GM15510 (cell line): ENCODE results near the gene EPC1.

Experiments used
- POLR2A ChIP-seq: IDR thresholded peaks from 3 replicates; pipeline ENCODE4 v1.6.1; 2011; ENCODE audit warnings: borderline replicate concordance; ENCODE audit not compliant: insufficient read length; ENCODE audit errors: extremely low read depth

The EPC1 gene

DNA sequence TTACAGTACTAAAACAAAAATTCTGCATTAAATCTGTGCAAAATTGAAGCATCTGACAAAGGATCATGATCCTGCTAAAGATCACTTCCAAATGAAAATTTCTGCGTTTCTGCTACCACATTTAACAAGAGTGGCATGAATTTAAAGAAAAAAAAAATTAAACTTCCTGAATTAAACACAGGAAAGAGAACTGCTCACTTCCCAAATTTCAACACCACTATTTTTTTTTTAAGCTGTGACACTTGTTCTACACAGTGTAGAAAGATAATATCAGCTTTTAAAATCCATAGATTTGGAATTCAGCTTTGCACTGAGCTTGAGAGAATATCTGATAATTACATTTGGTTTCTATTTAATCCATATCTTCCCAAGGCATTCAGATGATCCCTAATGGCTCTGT lies 73.6 kb downstream of the EPC1 start:
- TF ChIP-seq POLR2A = no peak

DNA sequence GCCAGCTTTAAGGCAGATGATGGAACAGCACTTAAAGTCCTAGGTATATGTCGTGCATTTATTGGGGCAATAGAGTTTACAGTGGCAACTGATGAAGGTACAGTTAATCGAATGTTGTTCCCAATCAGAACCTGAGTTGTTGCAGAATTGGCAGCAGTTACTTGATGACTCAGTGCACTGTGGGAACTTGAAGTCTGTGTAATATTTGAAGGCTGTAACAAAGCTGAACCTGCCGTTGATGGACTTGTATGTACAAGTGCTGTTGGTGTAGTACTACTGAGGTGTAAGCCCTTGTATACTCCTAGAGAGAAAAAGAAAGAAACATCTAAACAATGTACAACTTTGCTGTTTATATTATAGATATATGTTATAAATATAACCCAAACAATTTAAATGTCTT lies 75.3 kb downstream of the EPC1 start:
- TF ChIP-seq POLR2A = no peak

DNA sequence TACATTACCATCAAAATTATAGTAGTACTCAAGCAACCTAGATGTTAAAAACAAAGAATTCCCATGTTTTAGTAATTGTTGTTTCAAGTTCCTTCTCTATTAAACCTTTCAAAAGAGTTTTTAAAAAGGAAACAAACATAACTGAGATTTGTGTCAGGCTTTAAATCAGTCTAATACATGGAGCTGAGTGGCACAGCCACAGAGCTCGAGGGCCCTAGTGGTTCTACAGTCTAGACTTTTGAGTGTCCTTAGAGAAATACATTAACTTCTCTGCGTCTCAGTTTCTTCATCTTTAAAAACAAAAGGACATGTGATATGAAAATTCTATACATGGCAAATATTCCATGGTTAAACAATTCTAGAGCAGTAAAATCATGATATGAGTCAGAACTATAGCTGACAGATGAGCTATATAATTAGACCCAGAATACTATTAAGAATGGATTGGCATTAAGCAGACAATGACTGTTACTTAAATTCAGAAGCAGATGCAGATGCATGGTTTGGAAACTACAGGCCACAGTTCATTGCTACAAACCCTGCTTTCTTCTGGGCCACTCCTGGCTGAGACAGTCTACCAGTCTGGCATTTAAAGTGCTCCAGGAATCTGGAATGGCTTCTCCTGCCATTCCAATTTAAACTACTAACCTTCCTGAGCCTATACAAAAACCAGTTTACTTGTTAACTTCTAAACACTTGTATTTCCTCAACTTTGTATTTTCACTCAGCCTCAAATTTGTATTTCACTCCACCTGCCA lies 77.4 kb downstream of the EPC1 start:
- TF ChIP-seq POLR2A = no peak

DNA sequence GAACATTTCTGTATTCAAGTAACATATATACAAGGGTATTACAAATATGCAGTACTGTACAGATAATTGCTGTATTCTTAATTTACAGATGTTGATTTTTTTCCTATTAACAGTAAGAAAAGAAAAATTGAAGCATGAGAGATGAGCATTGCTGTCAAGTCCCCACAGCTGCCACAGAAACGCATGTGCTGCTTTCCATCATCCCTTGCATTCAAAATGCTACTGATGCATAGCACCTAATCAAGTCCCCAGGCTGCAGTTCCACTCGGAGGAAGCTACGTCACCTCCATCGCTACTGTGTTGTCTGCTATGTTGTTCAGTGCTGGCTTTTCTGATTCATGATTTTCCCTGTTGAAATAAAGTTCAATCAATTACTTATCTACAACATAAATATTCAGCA lies 78.2 kb downstream of the EPC1 start:
- no peak for TF ChIP-seq POLR2A

DNA sequence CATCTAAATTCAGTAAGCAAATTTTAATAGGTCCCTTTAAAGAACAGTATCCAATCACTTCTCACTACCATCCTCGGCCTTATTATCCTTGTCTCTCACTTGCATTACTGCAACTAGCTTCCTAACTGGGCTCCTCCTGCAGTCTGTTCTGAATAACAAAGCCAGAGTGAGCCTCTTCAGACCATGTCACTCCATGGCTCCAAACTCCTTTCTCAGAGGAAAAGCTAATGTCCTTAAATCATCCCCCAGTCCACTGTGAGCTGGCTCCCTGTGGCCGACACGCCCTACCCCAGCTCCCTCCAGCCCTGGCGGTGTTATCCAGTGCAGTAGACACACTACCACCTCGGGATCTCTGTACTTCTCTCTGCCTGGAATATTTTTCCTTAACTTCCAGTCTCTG lies 80.0 kb downstream of the EPC1 start:
- no peak for TF ChIP-seq POLR2A

DNA sequence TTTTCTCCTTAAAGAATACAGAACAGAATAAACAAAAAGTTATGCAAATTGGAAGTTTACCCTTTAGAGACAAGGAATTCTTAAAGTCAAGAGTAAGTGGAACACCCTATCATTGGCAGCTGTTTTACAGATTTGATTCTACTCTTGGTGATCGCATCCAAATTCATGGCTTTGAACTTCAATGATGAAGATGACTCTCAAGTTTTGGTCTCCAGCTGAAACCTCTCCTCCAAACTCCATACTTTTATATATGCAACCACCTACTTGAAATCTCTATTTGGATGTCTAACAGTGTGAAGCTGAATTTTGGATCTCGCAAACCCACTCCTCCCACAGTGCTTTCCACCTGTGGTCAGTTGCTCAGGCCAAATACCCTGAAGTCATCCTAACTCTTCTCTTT lies 80.4 kb downstream of the EPC1 start:
- TF ChIP-seq POLR2A = no peak

DNA sequence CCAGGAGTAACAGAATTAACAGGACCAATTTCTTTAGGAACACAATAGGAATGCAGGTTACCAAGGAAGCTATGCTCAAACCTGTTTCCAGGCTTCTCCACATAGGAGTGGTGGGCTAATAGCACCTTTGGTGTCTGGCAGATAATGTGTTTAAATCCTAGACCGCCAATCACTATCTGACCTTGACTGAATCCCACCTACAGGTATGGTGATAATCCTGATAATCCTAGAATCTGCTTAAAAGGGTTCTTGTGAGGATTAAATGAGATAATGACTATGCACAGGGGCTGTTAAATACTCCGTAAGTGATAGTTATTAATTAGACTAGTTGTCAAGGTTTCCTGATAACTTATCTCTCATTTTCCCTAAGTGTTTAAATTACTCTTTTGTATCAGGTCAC lies 81.2 kb downstream of the EPC1 start:
- no peak for TF ChIP-seq POLR2A

DNA sequence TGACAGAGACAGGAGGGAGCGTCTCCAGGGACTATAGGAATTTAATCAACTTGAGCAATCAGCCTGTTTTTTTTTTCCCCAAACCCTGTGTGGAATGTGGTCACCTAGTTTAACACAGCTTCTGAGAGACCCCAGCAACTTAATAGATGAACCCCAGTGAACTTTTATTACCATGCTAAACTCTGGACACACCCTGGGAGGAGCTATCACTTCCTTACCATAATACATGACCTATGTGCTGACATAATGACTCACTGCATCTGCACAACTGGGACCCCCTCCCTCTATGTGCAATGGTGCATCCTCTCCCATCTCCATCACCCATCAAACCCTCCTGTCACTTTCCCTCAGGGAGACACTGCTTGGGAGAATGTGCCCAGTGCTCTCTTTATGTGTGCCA lies 83.7 kb downstream of the EPC1 start:
- TF ChIP-seq POLR2A = no peak

DNA sequence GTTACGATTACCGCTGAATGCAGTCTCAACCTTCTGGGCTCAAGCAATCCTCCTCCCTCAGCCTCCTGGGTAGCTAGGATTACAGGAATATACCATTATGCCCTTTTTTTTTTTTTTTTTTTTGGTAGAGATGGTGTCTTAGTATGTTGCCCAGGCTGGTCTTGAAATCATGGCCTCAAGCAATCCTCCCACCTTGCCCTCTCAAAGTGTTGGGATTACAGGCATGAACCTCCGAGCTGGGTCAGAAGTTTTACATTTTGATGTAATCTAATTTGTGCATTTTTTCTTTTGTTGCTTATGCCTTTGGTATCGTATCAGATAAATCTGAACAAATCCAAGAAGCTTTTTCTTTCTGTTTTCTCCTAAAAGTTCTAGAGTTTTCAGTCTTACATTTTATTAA lies 87.4 kb downstream of the EPC1 start:
- no peak for TF ChIP-seq POLR2A

DNA sequence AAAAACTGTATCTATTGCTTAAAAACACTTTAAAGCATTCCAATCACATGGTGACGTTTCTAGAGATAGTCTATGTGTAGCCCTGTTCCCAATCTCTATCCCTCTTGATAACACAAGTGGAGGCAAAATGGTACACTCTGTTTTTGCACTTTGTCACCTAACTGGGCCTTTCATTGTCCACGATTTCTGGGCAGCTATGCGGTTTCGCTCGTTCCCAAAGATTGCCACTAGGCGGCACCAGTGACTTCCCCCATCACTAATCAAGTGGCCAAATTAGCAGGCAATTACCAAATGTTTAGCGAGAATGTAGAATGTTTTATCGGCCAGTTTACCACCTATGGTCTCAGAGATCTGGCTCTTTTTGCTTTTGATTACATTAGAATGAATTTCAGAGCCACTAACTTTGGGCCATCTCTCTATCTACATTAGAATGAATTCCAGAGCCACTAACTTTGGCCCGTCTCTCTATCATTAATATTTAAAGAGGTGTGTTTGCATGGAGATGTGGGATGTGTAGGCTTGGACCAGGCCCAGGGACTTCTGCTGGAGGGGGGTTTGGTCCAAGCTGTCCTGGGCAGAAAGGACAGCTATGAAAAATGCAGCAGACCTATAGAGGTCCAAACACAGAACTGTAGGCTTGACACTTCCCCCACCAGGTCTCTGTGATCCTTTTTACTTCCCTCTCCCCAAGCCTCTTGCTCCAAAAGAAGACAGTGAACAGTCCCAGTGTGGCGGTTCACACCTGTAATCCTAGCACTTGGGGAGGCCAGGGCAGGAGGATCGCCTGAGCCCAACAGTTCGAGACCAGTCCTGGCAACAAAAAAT lies 90.1 kb downstream of the EPC1 start:
- no peak for TF ChIP-seq POLR2A

DNA sequence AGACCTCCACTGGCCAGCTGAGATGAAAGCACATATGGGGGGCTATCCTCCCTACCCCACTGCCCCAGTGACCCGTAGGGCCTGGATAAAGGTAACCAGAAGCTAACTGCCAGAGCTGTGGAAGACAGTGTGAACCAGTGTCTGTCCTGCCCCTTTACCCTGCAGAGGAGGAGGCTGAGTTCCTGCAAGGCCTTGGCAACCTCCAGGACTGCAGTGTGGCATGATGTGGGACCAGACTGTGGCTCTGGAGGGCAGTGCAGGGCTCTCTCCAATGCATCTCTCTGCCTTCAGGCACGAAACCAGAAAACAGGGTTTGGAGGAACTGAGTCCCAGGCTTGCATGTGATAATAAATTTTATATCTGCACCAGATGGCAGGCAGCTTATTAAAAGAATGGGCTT lies 93.1 kb downstream of the EPC1 start:
- no peak for TF ChIP-seq POLR2A

DNA sequence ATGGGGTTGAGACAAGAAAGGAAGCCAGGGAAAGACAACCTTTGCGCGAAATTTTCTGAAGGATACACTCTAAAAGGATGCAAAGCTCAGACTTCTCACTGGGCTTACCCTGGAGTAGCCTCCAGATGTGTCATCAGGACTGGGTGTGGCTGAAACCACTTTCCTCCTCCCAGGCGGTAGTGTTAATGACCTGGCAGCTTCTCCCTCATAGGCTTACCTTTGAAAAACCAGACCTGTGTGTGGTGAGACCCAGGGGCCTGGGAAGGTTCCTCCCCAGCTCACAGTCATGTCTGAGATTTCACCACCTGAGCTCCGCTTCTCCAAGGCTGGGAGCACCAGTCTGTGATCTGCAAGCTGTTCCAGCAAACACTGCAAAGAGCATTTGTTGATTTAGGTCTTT lies 93.7 kb downstream of the EPC1 start:
- TF ChIP-seq POLR2A = no peak

DNA sequence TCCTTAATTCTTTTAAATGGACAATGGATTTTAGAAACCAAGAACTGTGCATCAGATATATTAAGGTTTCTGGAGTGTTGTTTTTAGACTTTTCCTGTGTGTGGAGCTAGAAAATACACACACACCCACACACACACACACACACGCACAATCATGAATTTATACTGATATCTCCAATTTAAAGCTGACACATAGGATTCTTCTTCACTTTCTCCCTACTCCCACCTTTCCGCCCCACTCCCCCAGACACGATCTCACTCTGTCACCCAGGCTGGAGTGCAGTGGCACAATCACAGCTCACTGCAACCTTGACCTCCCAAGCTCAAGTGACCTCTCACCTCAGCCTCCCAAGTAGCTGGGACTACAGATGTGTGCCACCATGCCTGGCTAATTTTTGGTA lies 100.3 kb downstream of the EPC1 start:
- no peak for TF ChIP-seq POLR2A

DNA sequence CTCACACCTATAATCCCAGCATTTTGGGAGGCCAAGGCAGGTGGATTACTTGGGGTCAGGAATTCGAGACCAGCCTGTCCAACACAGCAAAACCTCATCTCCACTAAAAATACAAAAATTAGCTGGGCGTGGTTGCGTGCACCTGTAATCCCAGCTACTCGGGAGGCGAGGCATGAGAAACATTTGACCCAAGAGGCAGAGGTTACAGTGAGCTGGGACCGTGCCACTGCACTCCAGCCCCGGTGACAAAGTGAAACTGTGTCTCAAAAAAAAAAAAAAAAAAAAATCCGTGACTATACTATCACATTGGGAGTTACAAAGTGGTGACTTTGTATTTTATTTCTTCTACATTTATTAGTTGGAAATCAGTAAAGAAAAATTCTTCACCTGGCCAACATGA lies 101.2 kb downstream of the EPC1 start:
- no peak for TF ChIP-seq POLR2A

DNA sequence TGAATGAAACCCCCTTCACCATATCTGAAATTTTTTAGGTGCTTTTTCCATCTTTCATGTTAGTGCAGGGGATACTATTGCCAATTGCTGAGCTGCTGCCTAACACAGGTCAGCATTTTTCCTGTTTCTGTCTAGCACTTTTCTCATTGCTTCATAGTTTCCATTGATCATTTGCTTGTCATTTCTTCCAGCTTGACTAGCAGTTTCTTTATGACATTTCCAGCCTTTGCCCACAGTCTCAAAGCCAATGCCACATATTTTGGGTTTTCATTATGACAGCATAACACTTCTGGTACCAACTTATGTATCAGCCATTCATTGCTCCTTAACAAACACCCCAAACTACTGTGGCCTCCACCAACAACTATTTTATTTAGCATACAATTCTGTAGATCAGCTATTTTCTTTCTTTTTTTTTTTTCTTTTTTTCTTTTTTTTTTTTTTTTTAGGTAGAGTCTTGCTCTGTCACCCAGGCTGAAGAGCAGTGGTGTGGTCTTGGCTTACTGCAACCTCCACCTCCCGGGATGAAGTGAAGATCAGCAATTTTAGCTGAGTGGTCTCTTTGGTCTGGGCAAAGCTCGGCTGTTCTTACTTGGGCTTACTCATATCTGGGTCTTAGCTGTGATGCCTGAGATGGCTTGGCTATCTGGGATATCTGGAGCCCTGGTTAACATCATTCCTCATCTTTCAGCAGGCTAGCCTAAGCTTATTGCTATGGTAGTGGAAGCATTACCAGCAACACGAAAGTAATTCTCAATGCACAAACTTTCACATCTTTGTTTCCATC lies 102.3 kb downstream of the EPC1 start:
- no peak for TF ChIP-seq POLR2A
